Activated CD8-positive, alpha-beta memory T cell treated with anti-CD3 and anti-CD28 coated beads for 36 hours (primary cell): ENCODE data around the gene NAV1. TPM values are rescaled to one million over a fixed set of nuclear protein-coding genes. Genes with fewer than 3 reads are reported as not detected.

Experiments used
- CTCF ChIA-PET: fragments of 350-600 bp; sonication (Branson Sonifier 250); formaldehyde crosslinking; loops from one replicate; lab custom pipeline; 2021; ENCODE audit warnings: antibody characterized with exemption; lab: Charles Lee
- POLR2A ChIA-PET: fragments of 350-600 bp; sonication (Branson Sonifier 250); formaldehyde crosslinking; loops from one replicate; lab custom pipeline; 2021; ENCODE audit warnings: antibody characterized with exemption; lab: Charles Lee
- total RNA-seq, 2 experiments: library from RNA; stranded (reverse); gene quantifications; one replicate each; pipeline ENCODE4 v1.2.3, GENCODE V29; 2021

Gene NAV1
- total RNA-seq, 2 experiments from 2014 or later, result 0.61 to 0.94 TPM

- POLR2A ChIA-PET, result no interaction called here
- CTCF ChIA-PET, result interaction anchor here (3.0 to 4.3 kb wide), 2 partner anchors 10 to 20 kb away, joined by 18 to 25 read pairs; no protein-coding TSS in a partner anchor
Measured at GRCh38 chr1:201501812-201502510, 37.0 kb upstream of the NAV1 start.

GRCh38 chr1:201502511-201502857, 36.4 kb upstream of the NAV1 start:
- ChIA-PET POLR2A (no interaction called here), CTCF (interaction anchor here (3.0 to 4.3 kb wide), 2 partner anchors 10 to 21 kb away, joined by 18 to 25 read pairs; no protein-coding TSS in a partner anchor)

- CTCF ChIA-PET, result interaction anchor here (2.1 to 4.3 kb wide), 2 partner anchors 10 to 22 kb away, joined by 11 to 25 read pairs; no protein-coding TSS in a partner anchor
- POLR2A ChIA-PET, result no interaction called here
Measured at GRCh38 chr1:201503397-201504176, 35.3 kb upstream of the NAV1 start.

- CTCF ChIA-PET, result interaction anchor here (2.1 to 4.3 kb wide), 2 partner anchors 9 to 23 kb away, joined by 11 to 25 read pairs; no protein-coding TSS in a partner anchor
Measured at GRCh38 chr1:201504179-201504631, 34.7 kb upstream of the NAV1 start.

GRCh38 chr1:201504799-201505502, 34.0 kb upstream of the NAV1 start:
- CTCF ChIA-PET, result interaction anchor here (2.1 kb wide), 1 partner anchor 8 kb away, joined by 11 read pairs; no protein-coding TSS in a partner anchor
- POLR2A ChIA-PET, result no interaction called here

More at GRCh38 chr1:201504179-201504631, 34.7 kb upstream of the NAV1 start:
- POLR2A ChIA-PET, result no interaction called here

GRCh38 chr1:201505503-201505890, 33.4 kb upstream of the NAV1 start:
- POLR2A ChIA-PET, result interaction anchor here (0.6 kb wide), 1 partner anchor 251 kb away, joined by 6 read pairs; no protein-coding TSS in a partner anchor
- CTCF ChIA-PET, result interaction anchor here (3.3 kb wide), 1 partner anchor 24 kb away, joined by 24 read pairs; no protein-coding TSS in a partner anchor

GRCh38 chr1:201506092-201506491, 32.8 kb upstream of the NAV1 start:
- CTCF ChIA-PET, result interaction anchor here (3.3 kb wide), 1 partner anchor 25 kb away, joined by 24 read pairs; no protein-coding TSS in a partner anchor
- POLR2A ChIA-PET, result interaction anchor here (0.6 kb wide), 1 partner anchor 252 kb away, joined by 6 read pairs; no protein-coding TSS in a partner anchor

- ChIA-PET POLR2A (interaction anchor here (0.7 to 1.5 kb wide), 3 partner anchors 10 to 1688 kb away, joined by 3 to 6 read pairs (median 6); no protein-coding TSS in a partner anchor), CTCF (interaction anchor here (1.1 to 3.3 kb wide), 6 partner anchors 8 to 52 kb away, joined by 3 to 24 read pairs (median 3); partner anchors contain the start of gene NAV1)
Measured at GRCh38 chr1:201506557-201507359, 32.2 kb upstream of the NAV1 start, which contains the start of gene CSRP1. Gene CSRP1 (minus strand): TSS chr1:201507123. CDS start chr1:201496303, 10,820 bp downstream.

- POLR2A ChIA-PET, result interaction anchor here (0.7 to 1.5 kb wide), 3 partner anchors 9 to 1688 kb away, joined by 3 to 6 read pairs (median 6); no protein-coding TSS in a partner anchor
- CTCF ChIA-PET, result interaction anchor here (1.1 to 3.3 kb wide), 6 partner anchors 9 to 53 kb away, joined by 3 to 24 read pairs (median 3); partner anchors contain the start of gene NAV1
Measured at GRCh38 chr1:201507360-201507675, 31.6 kb upstream of the NAV1 start.

- ChIA-PET CTCF (interaction anchor here (2.0 to 3.3 kb wide), 2 partner anchors 27 to 28 kb away, joined by 16 to 24 read pairs; no protein-coding TSS in a partner anchor), POLR2A (no interaction called here)
Measured at GRCh38 chr1:201508809-201509208, 30.1 kb upstream of the NAV1 start.

GRCh38 chr1:201509601-201510374, 29.1 kb upstream of the NAV1 start:
- POLR2A ChIA-PET, result no interaction called here
- CTCF ChIA-PET, result interaction anchor here (0.9 to 2.0 kb wide), 4 partner anchors 24 to 77 kb away, joined by 3 to 16 read pairs (median 4); no protein-coding TSS in a partner anchor

- ChIA-PET POLR2A (no interaction called here), CTCF (interaction anchor here (0.9 to 2.0 kb wide), 4 partner anchors 25 to 78 kb away, joined by 3 to 16 read pairs (median 4); no protein-coding TSS in a partner anchor)
Measured at GRCh38 chr1:201510734-201511133, 28.2 kb upstream of the NAV1 start.

GRCh38 chr1:201511396-201511940, 27.5 kb upstream of the NAV1 start:
- ChIA-PET POLR2A (interaction anchor here (0.6 kb wide), 1 partner anchor 10 kb away, joined by 4 read pairs; no protein-coding TSS in a partner anchor), CTCF (interaction anchor here (0.6 to 5.3 kb wide), 8 partner anchors 10 to 64 kb away, joined by 3 to 95 read pairs (median 14); no protein-coding TSS in a partner anchor)

- POLR2A ChIA-PET, result interaction anchor here (0.6 kb wide), 1 partner anchor 9 kb away, joined by 4 read pairs; no protein-coding TSS in a partner anchor
- CTCF ChIA-PET, result interaction anchor here (0.6 to 5.3 kb wide), 18 partner anchors 8 to 80 kb away, joined by 3 to 95 read pairs (median 7); no protein-coding TSS in a partner anchor
Measured at GRCh38 chr1:201511941-201512539, 26.9 kb upstream of the NAV1 start.

GRCh38 chr1:201513498-201514243, 25.3 kb upstream of the NAV1 start:
- POLR2A ChIA-PET, result no interaction called here
- CTCF ChIA-PET, result interaction anchor here (0.6 to 5.3 kb wide), 20 partner anchors 10 to 323 kb away, joined by 3 to 95 read pairs (median 6); partner anchors contain the start of gene PHLDA3
